H1 (cell line): ENCODE data around the gene RSKR. TPM values are rescaled to one million over a fixed set of nuclear protein-coding genes. Genes with fewer than 3 reads are reported as not detected.

ENCODE experiments used
- CTCF ChIA-PET: fragments of 300-600 bp; sonication (Branson Sonifier 250); formaldehyde crosslinking; loops from one replicate; lab custom pipeline; 2021; ENCODE audit not compliant: partially characterized antibody; lab: Charles Lee
- POLR2A ChIA-PET: fragments of 300-600 bp; sonication (Branson Sonifier 250); formaldehyde crosslinking; loops from one replicate; lab custom pipeline; 2021; ENCODE audit warnings: inconsistent platforms; ENCODE audit not compliant: partially characterized antibody; lab: Charles Lee
- DNase-seq, 2 experiments: peaks; one replicate each; pipeline versions ENCODE4 v3.0.0 to v3.0.0-alpha.2; 2010 to 2022; ENCODE audit warnings: low spot score in 2 of 2, low read depth in 1 of 2, mixed read lengths in 1 of 2
- FAIRE-seq: peaks from 2 replicates; lab custom pipeline; 2011; peaks lifted over from hg19 to GRCh38; lab: Jason Lieb, UNC
- H2AFZ ChIP-seq: 2 replicates; pipeline ENCODE4 v1.8.1; 2012; ENCODE audit warnings: low read length, inconsistent platforms
- H2AK5ac ChIP-seq: 2 replicates; pipeline ENCODE4 v1.6.1; 2013; ENCODE audit warnings: low read depth, low read length
- H2BK120ac ChIP-seq: replicated peaks from 2 replicates; pipeline ENCODE3; 2013; ENCODE audit warnings: low read depth, low read length, inconsistent platforms
- H2BK12ac ChIP-seq: 2 replicates; pipeline ENCODE4 v1.6.1; 2013; ENCODE audit warnings: low read depth, low read length
- H2BK15ac ChIP-seq: 2 replicates; pipeline ENCODE4 v1.6.1; 2013; ENCODE audit warnings: low read length
- H2BK20ac ChIP-seq: 2 replicates; pipeline ENCODE4 v1.6.1; 2013; ENCODE audit warnings: low read length
- H2BK5ac ChIP-seq: 2 replicates; pipeline ENCODE4 v1.6.1; 2013; ENCODE audit warnings: low read depth, low read length
- H3K14ac ChIP-seq: 2 replicates; pipeline ENCODE4 v1.6.1; 2013; ENCODE audit warnings: inconsistent platforms; ENCODE audit not compliant: insufficient read length
- H3K18ac ChIP-seq: 2 replicates; pipeline ENCODE4 v1.6.1; 2013; ENCODE audit warnings: low read length; ENCODE audit errors: extremely low read depth
- H3K23ac ChIP-seq: 2 replicates; pipeline ENCODE4 v1.6.1; 2013; ENCODE audit warnings: inconsistent platforms; ENCODE audit not compliant: insufficient read length
- H3K23me2 ChIP-seq: 2 replicates; pipeline ENCODE4 v1.6.1; 2013; ENCODE audit warnings: low read depth, low read length
- H3K27ac ChIP-seq: 2 replicates; pipeline ENCODE4 v1.6.1; 2011; ENCODE audit warnings: low read depth, low read length, inconsistent platforms
- H3K27me3 ChIP-seq, 4 experiments: replicated peaks in 1 of 4; 1 replicate in 1 of 4; 2 replicates in 3 of 4; pipeline versions ENCODE4 v1.6.1 to v1.8.1; 2011 to 2013; ENCODE audit warnings: low read length in 3 of 4, mild to moderate bottlenecking in 3 of 4, inconsistent platforms in 2 of 4, mixed read lengths in 2 of 4, moderate library complexity in 1 of 4; ENCODE audit not compliant: control insufficient read depth in 3 of 4, insufficient read depth in 3 of 4; ENCODE audit errors: extremely low read depth in 1 of 4
- H3K36me3 ChIP-seq, 4 experiments: 2 replicates each; pipeline versions ENCODE4 v1.6.1 to v1.8.1; 2011 to 2013; ENCODE audit warnings: mild to moderate bottlenecking in 4 of 4, low read length in 3 of 4, moderate library complexity in 2 of 4, control low read depth in 1 of 4, inconsistent platforms in 1 of 4; ENCODE audit not compliant: insufficient read depth in 4 of 4, control insufficient read depth in 2 of 4
- H3K4ac ChIP-seq: replicated peaks from 2 replicates; pipeline ENCODE3; 2013; ENCODE audit warnings: low read length, low read depth, mixed read lengths, inconsistent platforms; ENCODE audit not compliant: insufficient read length
- H3K4me1 ChIP-seq, 4 experiments: replicated peaks in 1 of 4; 1 replicate in 1 of 4; 2 replicates in 3 of 4; pipeline versions ENCODE4 v1.6.1 to v1.8.1; 2011 to 2013; ENCODE audit warnings: low read length in 3 of 4, inconsistent platforms in 2 of 4, mixed read lengths in 1 of 4; ENCODE audit not compliant: insufficient read depth in 4 of 4, control insufficient read depth in 3 of 4
- H3K4me2 ChIP-seq, 2 experiments: 2 replicates each; pipeline versions ENCODE4 v1.6.1 to v1.8.1; 2011 to 2013; ENCODE audit warnings: low read depth in 2 of 2, low read length in 2 of 2, control low read depth in 1 of 2, inconsistent platforms in 1 of 2, mild to moderate bottlenecking in 1 of 2; ENCODE audit not compliant: insufficient read depth in 1 of 2
- H3K4me3 ChIP-seq, 4 experiments: fragments of 200-600, 300-600 bp in 1 of 4; sonication (generic), shearing (Covaris generic), sonication (Bioruptor Twin) in 1 of 4; 2 replicates each; pipeline versions ENCODE4 v1.5.1 to v1.8.1; 2011 to 2016; ENCODE audit warnings: low read length in 4 of 4, low read depth in 3 of 4, control low read depth in 2 of 4, inconsistent platforms in 2 of 4, mild to moderate bottlenecking in 2 of 4, mixed read lengths in 1 of 4, moderate library complexity in 1 of 4; ENCODE audit not compliant: insufficient read depth in 2 of 4; ENCODE audit errors: extremely low read depth in 1 of 4
- H3K56ac ChIP-seq: replicated peaks from 2 replicates; pipeline ENCODE3; 2013; ENCODE audit warnings: low read depth, mild to moderate bottlenecking, mixed read lengths, low read length, inconsistent platforms; ENCODE audit not compliant: insufficient read length
- H3K79me1 ChIP-seq: 2 replicates; pipeline ENCODE4 v1.6.1; 2013; ENCODE audit warnings: low read depth, low read length, control low read depth
- H3K79me2 ChIP-seq, 2 experiments: 2 replicates each; pipeline versions ENCODE4 v1.6.1 to v1.8.1; 2012 to 2013; ENCODE audit warnings: low read length in 2 of 2, mild to moderate bottlenecking in 2 of 2, inconsistent platforms in 1 of 2; ENCODE audit not compliant: insufficient read depth in 2 of 2, control insufficient read depth in 1 of 2
- H3K9ac ChIP-seq, 4 experiments: replicated peaks in 1 of 4; 1 replicate in 1 of 4; 2 replicates in 3 of 4; pipeline versions ENCODE4 v1.6.1 to v1.8.1; 2011 to 2013; ENCODE audit warnings: low read depth in 3 of 4, low read length in 3 of 4, control low read depth in 2 of 4, mild to moderate bottlenecking in 2 of 4, moderate library complexity in 2 of 4, inconsistent platforms in 1 of 4; ENCODE audit errors: extremely low read depth in 1 of 4
- H3K9me3 ChIP-seq, 2 experiments: 2 replicates each; pipeline versions ENCODE4 v1.6.1 to v1.8.1; 2012 to 2013; ENCODE audit warnings: mild to moderate bottlenecking in 2 of 2, moderate library complexity in 2 of 2, control low read depth in 1 of 2, inconsistent platforms in 1 of 2, low read depth in 1 of 2, low read length in 1 of 2, mixed read lengths in 1 of 2; ENCODE audit not compliant: insufficient read depth in 2 of 2
- H4K20me1 ChIP-seq, 2 experiments: replicated peaks in 1 of 2; 2 replicates each; pipeline versions ENCODE3 to v1.8.1; 2011 to 2013; ENCODE audit warnings: inconsistent platforms in 2 of 2, low read length in 2 of 2, mild to moderate bottlenecking in 1 of 2; ENCODE audit not compliant: insufficient read depth in 2 of 2, control insufficient read depth in 1 of 2
- H4K5ac ChIP-seq: 2 replicates; pipeline ENCODE4 v1.6.1; 2013; ENCODE audit warnings: low read length, low read depth, mixed read lengths, inconsistent platforms; ENCODE audit not compliant: insufficient read length
- H4K8ac ChIP-seq: 2 replicates; pipeline ENCODE4 v1.8.0; 2013; ENCODE audit warnings: mild to moderate bottlenecking, moderate library complexity, low read length, inconsistent platforms; ENCODE audit not compliant: insufficient read depth; ENCODE audit errors: extremely low read depth
- H4K91ac ChIP-seq: replicated peaks from 2 replicates; pipeline ENCODE3; 2013; ENCODE audit warnings: low read length, mixed read lengths, inconsistent platforms; ENCODE audit not compliant: insufficient read length
- CTBP2 ChIP-seq: IDR thresholded peaks from 2 replicates; pipeline ENCODE4 v1.7.0; 2011; ENCODE audit warnings: borderline replicate concordance, mild to moderate bottlenecking, moderate library complexity, mixed read lengths, low read length; ENCODE audit not compliant: insufficient read depth, insufficient read length
- JUN ChIP-seq: IDR thresholded peaks from 2 replicates; pipeline ENCODE4 v1.6.1; 2011; ENCODE audit warnings: low read depth, mild to moderate bottlenecking, improper control_type of control experiment, low read length
- NANOG ChIP-seq: IDR thresholded peaks from 2 replicates; pipeline ENCODE4 v1.6.1; 2011; ENCODE audit warnings: low read length, low read depth, mild to moderate bottlenecking, inconsistent platforms; ENCODE audit not compliant: insufficient read depth, poor library complexity, severe bottlenecking
- POLR2A ChIP-seq, 2 experiments: IDR thresholded peaks; 1 replicate in 1 of 2; 2 replicates in 1 of 2; pipeline ENCODE4 v1.6.1; 2011; ENCODE audit warnings: low read depth in 2 of 2, low read length in 2 of 2, mild to moderate bottlenecking in 2 of 2; ENCODE audit errors: control extremely low read depth in 1 of 2
- TBP ChIP-seq: IDR thresholded peaks from 2 replicates; pipeline ENCODE4 v1.6.1; 2011; ENCODE audit warnings: low read depth, low read length, improper control_type of control experiment
- WGBS, 2 experiments: shearing (Covaris generic) in 1 of 2; methylation state at CpG; one replicate each; pipeline versions ENCODE4 v1.1.6 to v1.1.7; 2013 to 2015; ENCODE audit warnings: low lambda C conversion rate in 2 of 2, mixed read lengths in 2 of 2, inconsistent platforms in 1 of 2, low coverage in 1 of 2, missing lambda C conversion rate in 1 of 2; ENCODE audit not compliant: insufficient replicate concordance in 2 of 2, insufficient coverage in 1 of 2, insufficient read length in 1 of 2; ENCODE audit errors: extremely low coverage in 1 of 2, missing lambda C conversion rate in 1 of 2; 5-methylcytosine and 5-hydroxymethylcytosine counted together
- polyA plus RNA-seq, 7 experiments: library from polyadenylated mRNA; depleted of rRNA in 3 of 7; stranded (reverse) in 5 of 7; unstranded in 2 of 7; fragments of >200 nt in 5 of 7; fragments of 200-250 nt in 2 of 7; gene quantifications; 1 replicate in 5 of 7; 2 replicates in 1 of 7; 4 replicates in 1 of 7; pipeline versions ENCODE4 v1.2.1 to v1.2.3, GENCODE V29; 2011 to 2013; ENCODE audit warnings: missing spikeins in 2 of 7, mixed read lengths in 2 of 7
- total RNA-seq: library from RNA; stranded (reverse); fragmentation: NEBNext Ultra II Directional; extraction: Animal tissue kit (Norgen Biotek cat#: 25700); gene quantifications from 2 replicates; pipeline ENCODE4 v1.2.1, GENCODE V29; 2021

Gene RSKR
- total and polyA plus RNA-seq, 2 of the 8 experiments (the other 6 are each of a cell fraction or from before 2014, with no cell fraction given): 24.1 to 28.5 TPM

DNA sequence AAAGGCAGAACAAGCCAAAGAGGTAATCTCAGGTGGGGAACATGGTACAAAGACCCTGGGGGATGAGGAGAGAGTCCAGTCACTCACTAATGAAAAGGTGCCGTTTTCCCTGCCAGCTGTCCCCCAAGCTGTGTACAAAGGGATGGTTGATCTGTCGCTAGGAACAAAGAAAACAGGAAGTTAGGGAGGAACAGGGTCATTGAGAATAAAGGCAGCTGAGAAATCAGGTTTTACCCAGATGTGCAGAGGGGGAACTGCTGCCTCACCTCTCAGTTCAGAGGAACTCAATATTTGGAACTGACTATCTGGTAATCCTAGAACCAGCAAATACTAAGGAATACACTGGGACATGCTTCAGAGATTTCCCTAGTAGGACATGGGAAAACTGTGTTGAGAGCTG, 1.5 kb downstream of the RSKR start:
- H3K14ac ChIP-seq: no peak overlapping the region
- POLR2A ChIA-PET: interaction anchor here (1.0 to 14.8 kb wide), 14 partner anchors 9 to 90 kb away, joined by 4 to 163 read pairs (median 6); partner anchors contain the start of genes SDF2, SPAG5 and SUPT6H
- H3K27ac ChIP-seq: no peak overlapping the region
- H3K4me1 ChIP-seq: no peaks in the 10 kb centered on the region
- H3K27me3 ChIP-seq: no peaks in the 10 kb centered on the region
- 86% methylated on average over 2 of the region's 2 CpGs; no CpG with 5 or more reads in 1 of the 2 experiments for WGBS, 2 experiments
- H3K18ac ChIP-seq: no peak overlapping the region
- H3K4ac ChIP-seq: no peak overlapping the region
- DNase-seq: no peak
- no peaks in the 10 kb centered on the region for H3K79me2 ChIP-seq
- H3K79me1 ChIP-seq: no peaks in the 10 kb centered on the region
- no peak overlapping the region for H2AK5ac ChIP-seq
- no peak overlapping the region for H4K91ac ChIP-seq
- H4K5ac ChIP-seq: no peak overlapping the region
- no peak overlapping the region for H2BK15ac ChIP-seq
- H3K9me3 ChIP-seq: no peaks in the 10 kb centered on the region
- H3K9ac ChIP-seq: no peak overlapping the region
- no peak overlapping the region for H4K8ac ChIP-seq
- no peak overlapping the region for H2BK120ac ChIP-seq
- H2BK12ac ChIP-seq: no peak overlapping the region
- no peak overlapping the region for H3K4me2 ChIP-seq
- no peak overlapping the region for H2AFZ ChIP-seq
- H2BK5ac ChIP-seq: no peak overlapping the region
- no peaks in the 10 kb centered on the region for H3K23me2 ChIP-seq
- TF ChIP-seq JUN: no peak
- TF ChIP-seq TBP: no peak
- no peak for TF ChIP-seq POLR2A (IDR thresholded peaks at IDR 0.05; ENCODE audit: control extremely low read depth in 1 of 2, low read depth in 2 of 2, low read length in 2 of 2)
- TF ChIP-seq NANOG: no peak
- no peak for TF ChIP-seq CTBP2
- TF ChIP-seq, all 59 proteins: peak for 0
- no peak overlapping the region for H3K56ac ChIP-seq
- H2BK20ac ChIP-seq: no peak overlapping the region
- H3K4me3 ChIP-seq: no peak overlapping the region
- CTCF ChIA-PET: interaction anchor here (0.7 to 6.0 kb wide), 25 partner anchors 10 to 147 kb away, joined by 3 to 45 read pairs (median 5); partner anchors contain the start of genes PIGS and SPAG5
- no peak for FAIRE-seq
- H4K20me1 ChIP-seq: peaks cover 2% of the 10 kb centered on the region in 2 experiments
- H3K36me3 ChIP-seq: peaks cover 37 to 67% (median 56%) of the 10 kb centered on the region in 4 experiments
- H3K23ac ChIP-seq: no peak overlapping the region
